ENCODE results near the gene AP1S3. TPM values are rescaled to one million over a fixed set of nuclear protein-coding genes. Genes with fewer than 3 reads are reported as not detected.
A peak's percentile ranks its signal among the peaks of the same experiment; 100 is the strongest.

Gene AP1S3
- total RNA-seq, 1 donor from 2014 or later = 16.8 TPM

- no peak for ATAC-seq
- no peak overlapping the region for H3K27ac ChIP-seq
Measured at GRCh38 chr2:223725986-223726970, 111.1 kb downstream of the AP1S3 start.

GRCh38 chr2:223725494-223725893 lies 111.9 kb downstream of the AP1S3 start:
- H3K4me3 ChIP-seq = no peak overlapping the region
- no peak for DNase-seq
- TF ChIP-seq CTCF (IDR thresholded peaks at IDR 0.05) = no peak
- H3K27me3 ChIP-seq = no peaks in the 10 kb centered on the region
- intact Hi-C loops (cut with DNase I) = no loop called here
- ATAC-seq = peak; percentile 55
- H3K4me1 ChIP-seq = no peaks in the 10 kb centered on the region
- no peaks in the 10 kb centered on the region for H3K36me3 ChIP-seq
- H3K27ac ChIP-seq = no peak overlapping the region
- no peaks in the 10 kb centered on the region for H3K9me3 ChIP-seq

More at GRCh38 chr2:223725986-223726970, 111.1 kb downstream of the AP1S3 start:
- no peaks in the 10 kb centered on the region for H3K4me1 ChIP-seq
- no peaks in the 10 kb centered on the region for H3K36me3 ChIP-seq
- TF ChIP-seq CTCF (IDR thresholded peaks at IDR 0.05) = no peak
- intact Hi-C loops (cut with DNase I) = no loop called here
- H3K27me3 ChIP-seq = no peaks in the 10 kb centered on the region
- DNase-seq = no peak
- no peak overlapping the region for H3K4me3 ChIP-seq
- no peaks in the 10 kb centered on the region for H3K9me3 ChIP-seq

GRCh38 chr2:223724861-223725260 lies 112.5 kb downstream of the AP1S3 start:
- ATAC-seq (no peak), DNase-seq (no peak)
- intact Hi-C loops (cut with DNase I) = no loop called here
- Histone ChIP-seq H3K9me3 (no peaks in the 10 kb centered on the region), H3K4me3 (no peak overlapping the region), H3K4me1 (no peaks in the 10 kb centered on the region), H3K36me3 (no peaks in the 10 kb centered on the region), H3K27ac (no peak overlapping the region), H3K27me3 (no peaks in the 10 kb centered on the region)
- TF ChIP-seq CTCF (IDR thresholded peaks at IDR 0.05) = no peak

- Histone ChIP-seq H3K4me3 (no peak overlapping the region), H3K9me3 (no peaks in the 10 kb centered on the region), H3K27ac (no peak overlapping the region), H3K4me1 (no peaks in the 10 kb centered on the region), H3K36me3 (no peaks in the 10 kb centered on the region), H3K27me3 (no peaks in the 10 kb centered on the region)
- ATAC-seq (no peak), DNase-seq (no peak)
- intact Hi-C loops (cut with DNase I) = no loop called here
- TF ChIP-seq CTCF (IDR thresholded peaks at IDR 0.05) = no peak
Measured at GRCh38 chr2:223723954-223724411, 113.4 kb downstream of the AP1S3 start.

GRCh38 chr2:223722226-223722625 lies 115.2 kb downstream of the AP1S3 start:
- ATAC-seq = no peak
- Histone ChIP-seq H3K9me3 (no peaks in the 10 kb centered on the region), H3K27me3 (no peaks in the 10 kb centered on the region), H3K36me3 (no peaks in the 10 kb centered on the region), H3K27ac (no peak overlapping the region), H3K4me1 (no peaks in the 10 kb centered on the region), H3K4me3 (no peak overlapping the region)
- intact Hi-C loops (cut with DNase I) = no loop called here
- DNase-seq = no peak
- no peak for TF ChIP-seq CTCF (IDR thresholded peaks at IDR 0.05)
